COR-L47 (cell line): ENCODE measurements around the gene SLC22A14.

Experiments used
- DNase-seq: peaks from one replicate; lab custom pipeline; 2025; lab: John Stamatoyannopoulos, UW

Gene SLC22A14

DNA sequence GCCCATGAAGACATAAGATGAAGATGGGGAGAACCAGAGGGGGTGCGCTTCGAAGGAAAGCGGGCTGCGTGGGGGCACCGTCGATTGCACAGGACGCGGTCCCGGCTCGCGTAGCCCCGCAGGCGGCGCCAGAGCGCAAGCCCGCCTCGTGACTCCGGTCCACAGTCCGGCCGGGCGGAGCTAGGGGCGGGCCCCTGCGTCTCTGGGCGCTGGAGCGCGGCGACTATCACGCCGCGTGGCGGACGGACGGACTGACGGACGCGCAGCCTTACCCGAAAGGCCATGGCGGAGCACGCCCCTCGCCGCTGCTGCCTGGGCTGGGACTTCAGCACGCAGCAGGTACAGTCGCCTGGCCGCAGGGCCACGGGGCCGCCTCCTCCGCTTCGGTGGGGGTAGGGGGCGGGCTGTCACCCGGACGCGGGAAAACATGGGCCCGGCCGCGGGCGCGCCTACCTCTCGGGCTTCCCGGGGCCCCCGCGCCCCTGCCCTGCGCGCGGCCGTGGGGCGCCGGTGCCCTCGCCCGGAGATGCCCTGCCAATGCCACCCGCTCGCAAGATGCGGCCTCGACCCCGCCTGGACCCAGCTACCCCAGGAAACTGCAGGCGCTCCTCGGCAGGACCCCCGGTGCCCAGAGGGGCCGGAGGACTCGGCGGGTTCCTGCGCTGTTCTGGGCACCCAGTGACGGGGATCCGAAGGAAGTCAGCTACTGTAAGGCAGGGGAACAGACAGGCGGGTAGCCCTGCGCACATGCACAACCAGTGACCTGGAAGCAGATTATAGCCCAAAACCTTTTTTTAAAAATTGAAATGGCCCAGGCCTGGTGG lies 64.7 kb downstream of the SLC22A14 start, which contains the start of gene XYLB:
XYLB (plus strand) TSS at position 199 of the 824 bp plus-strand sequence; CDS start at position 283, 84 bp downstream.
- DNase-seq: peak; percentile 49

DNA sequence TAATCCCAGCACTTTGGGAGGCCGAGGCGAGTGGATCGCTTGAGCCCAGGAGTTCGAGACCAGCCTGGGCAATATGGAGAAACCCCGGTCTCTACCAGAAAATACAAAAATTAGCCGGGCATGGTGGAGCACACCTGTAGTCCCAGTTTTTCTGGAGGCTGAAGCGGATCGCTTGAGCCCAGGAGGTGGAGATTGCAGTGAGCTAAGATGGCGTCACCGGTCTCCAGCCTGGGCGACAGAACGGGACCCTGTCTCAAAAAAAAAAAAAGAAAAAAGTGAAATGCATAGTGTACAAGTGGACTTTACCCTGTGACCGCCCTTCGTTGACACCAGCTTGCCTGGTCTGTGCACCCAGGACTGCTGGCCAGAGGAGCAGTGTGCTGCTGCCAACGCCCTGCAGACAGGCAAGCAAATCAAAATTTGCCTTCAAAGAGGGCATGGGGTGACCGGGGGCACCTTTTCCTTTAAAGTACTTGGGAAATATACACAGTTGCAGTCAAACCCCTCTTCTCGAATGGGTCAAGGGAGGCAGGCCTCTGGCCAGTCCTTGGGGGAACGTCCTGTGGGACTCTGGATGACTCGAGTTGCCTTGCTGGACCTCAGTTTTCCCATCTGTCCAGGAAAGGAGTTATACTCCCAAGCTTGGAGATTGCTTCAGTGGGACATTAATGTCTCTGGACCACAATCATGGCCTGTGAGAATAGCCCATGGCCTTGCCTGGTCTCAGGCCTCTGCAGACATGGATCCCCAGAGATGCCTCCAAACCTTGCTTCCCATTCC lies 65.5 kb downstream of the SLC22A14 start:
- DNase-seq: no peak

DNA sequence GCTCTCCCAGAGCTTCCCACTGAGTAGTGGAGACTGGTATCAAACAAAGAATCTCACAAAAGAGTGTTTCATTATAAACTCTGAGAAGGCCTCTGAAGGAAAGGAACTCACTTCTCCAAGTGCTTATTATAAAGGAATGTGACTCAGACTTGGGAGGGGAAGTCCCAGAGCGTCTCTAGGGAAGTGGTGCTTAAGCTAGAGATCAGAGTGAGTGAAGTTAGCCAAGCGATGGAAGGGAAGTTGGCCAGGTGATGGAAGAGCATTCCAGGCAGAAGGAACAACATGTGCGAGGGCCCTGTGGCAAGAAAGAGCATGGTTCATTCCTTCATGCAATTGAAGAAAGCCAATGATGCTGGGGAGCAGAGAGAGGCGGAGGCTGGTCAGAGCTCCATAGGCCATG lies 66.8 kb downstream of the SLC22A14 start:
- no peak for DNase-seq

DNA sequence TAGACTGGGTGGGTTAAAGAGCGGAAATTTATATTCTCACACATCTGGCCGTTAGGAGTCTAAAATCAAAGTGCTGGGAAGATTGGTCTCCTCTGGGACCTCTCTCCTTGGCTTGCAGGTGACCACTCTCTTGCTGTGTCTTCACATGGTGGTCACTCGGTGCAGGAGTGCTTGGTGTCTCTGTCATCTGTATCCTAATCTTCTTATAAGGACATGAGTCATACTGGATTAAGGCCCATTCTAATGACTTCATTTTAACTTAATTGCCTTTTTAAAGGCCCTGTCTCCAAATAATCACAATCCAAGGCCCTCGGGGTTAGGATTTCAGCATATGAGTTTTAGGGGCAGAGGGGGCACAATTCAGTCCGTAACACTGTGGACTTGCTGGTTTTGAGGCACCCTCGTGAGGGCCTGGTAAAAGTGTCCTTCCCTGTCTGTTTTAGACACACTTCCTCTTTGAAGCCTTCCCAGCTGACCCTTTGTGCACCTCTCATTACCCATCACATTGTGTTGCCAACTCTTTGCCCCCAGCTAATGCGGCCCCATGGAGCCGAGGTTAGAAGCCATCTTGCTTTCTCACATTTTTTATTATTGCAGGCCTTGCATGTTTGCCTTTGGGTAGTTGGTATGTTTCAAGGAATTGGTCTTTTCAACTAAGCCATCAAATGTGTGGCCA lies 67.7 kb downstream of the SLC22A14 start:
- no peak for DNase-seq

DNA sequence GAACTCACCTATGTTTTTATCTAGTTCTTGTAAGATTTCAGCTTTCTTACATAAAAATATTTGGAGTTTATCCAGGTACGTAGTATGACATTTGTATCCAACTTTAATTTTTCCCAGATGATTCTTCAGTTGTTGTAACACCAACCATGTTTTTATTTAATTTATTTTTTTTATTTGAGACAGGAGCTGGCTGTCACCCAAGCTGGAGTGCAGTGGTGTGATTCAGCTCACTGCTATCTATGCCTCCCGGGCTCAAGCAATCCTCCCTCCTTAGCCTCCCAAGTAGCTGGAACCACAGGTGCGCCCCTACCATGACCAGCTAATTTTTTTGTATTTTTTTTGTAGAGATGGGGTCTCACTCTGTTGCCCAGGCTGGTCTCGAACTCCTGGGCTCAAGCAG lies 71.1 kb downstream of the SLC22A14 start:
- DNase-seq: no peak

DNA sequence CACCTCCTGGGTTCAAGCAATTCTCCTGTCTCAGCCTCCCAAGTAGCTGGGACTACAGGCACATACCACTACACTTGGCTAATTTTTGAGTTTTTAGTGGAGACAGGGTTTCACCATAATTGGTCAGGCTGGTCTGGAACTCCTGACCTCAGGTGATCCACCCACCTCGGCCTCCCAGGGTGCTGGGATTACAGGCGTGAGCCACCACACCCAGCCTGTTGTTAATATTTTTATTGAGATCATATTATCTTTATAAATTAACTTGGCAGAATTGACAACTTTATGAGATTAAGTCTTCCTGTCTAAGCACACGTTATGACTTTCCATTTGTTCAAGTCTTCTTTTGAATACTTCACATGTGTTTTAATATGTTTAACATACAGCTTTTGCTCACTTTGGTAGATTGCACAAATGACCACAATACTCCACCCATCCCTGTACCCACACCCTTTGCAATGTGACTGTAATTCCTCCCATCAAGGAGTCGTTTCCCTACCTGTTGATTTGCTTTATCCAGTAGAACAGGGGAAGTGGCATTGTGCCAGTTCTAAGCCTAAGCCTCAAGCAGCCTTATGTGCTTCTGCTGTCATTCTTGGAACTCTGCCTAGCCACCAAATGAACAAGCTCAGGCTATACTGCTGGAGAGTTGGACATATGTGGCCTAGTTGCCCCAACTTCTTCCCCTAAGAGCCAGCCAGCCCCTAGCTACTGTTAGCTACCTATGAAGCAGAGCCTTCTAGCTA lies 72.7 kb downstream of the SLC22A14 start:
- peak; percentile 2 for DNase-seq

DNA sequence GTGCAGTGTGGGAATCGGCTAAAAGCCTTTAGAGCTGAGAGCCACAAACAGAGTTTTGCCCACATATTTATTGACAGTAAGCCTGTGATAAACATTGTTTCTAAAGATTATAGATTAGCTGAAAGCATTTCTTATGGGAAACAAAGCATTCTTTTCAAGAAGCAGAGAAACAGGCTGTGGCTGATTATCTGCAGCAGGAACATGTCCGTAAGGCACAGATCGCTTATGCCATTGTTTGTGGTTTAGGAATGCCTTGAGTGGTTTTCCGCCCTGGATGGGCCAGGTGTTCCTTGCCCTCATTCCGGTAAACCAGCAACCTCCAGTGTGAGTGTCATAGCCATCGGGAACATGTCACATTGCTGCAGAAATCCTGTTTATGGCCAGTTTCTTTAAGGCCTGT lies 76.9 kb downstream of the SLC22A14 start:
- DNase-seq: no peak

DNA sequence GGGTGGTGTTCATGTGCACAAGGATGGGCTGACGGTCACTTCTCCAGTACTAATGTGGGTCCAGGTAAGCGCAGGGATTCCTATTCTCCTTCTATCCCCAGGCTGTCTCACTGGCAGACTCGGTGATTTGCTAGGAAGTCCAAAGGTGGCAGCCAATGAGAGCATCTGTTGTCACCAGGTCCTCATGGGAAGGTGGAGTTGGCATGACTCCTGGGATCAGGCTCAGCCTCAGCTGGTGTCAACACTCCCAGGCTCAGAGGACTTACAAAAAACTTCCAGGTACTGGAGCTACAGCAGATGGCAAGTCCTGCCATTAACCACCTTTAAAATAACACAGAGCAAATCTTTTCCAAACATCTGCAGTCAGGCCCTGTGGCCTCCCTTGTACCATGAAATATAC lies 78.3 kb downstream of the SLC22A14 start:
- DNase-seq: no peak

DNA sequence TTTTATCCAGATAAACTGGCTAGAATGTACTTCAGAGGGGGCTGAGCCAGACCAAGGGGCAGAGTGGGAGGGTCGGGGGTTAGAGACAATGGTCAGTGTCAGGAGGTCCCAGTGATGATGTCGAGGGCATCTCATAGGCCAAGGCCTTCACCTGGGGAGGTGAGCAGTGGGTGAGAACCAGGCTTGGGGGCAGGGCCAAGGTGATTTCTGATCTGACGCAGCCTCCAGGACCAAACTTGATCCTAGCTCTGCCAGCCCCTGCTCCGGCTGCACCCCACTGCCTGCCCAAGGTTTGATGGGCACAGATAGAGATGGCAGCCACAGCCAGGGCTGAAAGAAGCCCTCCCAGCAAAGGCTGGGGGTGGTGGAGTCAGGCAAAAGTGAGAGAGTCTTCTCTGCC lies 79.4 kb downstream of the SLC22A14 start:
- DNase-seq: no peak

DNA sequence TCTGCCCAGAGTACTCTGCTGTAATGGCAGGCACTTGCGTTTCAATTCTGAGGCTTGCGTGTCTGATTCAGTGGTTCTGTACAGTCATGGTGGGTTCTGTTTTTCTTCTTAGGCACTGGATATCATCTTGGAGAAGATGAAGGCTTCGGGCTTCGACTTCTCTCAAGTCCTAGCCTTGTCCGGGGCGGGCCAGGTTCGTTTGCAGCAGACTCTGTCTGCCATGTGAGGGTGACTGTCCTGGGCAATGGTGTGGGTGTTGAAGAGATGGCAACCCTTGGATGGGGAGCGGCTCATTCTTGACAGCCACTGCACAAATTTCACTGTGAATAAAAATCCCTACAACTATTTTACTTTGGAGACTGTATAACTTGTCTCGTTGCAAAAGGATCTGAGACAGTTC lies 80.7 kb downstream of the SLC22A14 start:
- DNase-seq: no peak

DNA sequence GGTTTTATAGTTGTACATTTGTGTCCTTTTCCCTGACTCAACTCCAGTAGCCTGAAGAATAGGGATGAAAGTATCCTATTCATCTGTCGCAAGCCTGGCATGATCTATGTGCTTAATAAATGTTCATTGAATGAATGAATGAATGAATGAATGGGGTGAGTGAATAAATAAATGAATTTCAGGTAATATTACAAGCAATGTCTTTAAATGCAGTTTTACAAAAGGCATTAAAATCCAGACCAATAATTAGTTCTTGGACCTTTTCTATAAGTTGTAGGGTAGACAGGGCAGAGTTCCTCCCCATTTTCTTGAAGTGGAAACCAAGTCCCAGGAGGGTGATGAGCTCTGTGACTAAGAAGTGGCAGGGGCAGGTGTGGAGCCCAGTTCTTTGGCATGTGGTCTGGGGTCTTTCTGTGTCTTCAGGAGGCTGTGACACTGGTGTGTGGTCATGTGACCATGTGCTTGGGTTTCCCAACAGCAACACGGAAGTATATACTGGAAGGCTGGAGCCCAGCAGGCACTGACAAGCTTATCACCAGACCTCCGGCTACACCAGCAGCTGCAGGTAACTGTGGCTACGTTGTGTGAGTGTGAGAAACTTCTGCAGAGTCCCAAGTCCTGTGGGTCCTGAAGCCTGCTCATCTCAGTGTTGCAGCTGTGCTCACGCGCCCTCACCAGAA lies 82.8 kb downstream of the SLC22A14 start:
- no peak for DNase-seq

DNA sequence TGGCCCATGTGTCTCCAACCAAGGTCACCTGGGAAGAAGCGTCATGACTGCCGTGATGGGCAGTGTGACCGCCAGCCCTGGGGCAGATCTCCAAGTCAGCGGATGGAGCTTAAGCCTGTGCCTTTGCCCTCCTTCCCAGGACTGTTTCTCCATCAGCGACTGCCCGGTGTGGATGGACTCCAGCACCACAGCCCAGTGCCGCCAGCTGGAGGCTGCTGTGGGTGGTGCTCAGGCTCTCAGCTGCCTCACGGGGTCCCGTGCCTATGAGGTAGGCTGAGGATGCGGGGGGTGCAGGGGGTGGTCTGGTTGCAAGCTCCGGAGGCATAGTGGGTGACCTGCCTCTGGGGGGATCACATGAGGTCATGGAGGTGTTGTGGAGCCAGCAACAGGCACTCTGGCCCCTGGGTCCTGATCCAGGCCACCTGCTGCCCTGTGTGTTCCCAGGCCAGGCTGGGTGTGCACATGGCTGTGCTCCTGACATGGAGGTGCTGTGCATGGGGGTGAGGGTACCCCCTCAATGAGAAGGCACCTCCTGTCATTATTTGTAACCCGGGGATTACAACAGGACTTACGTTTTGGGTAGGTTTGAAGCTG lies 83.5 kb downstream of the SLC22A14 start:
- no peak for DNase-seq

DNA sequence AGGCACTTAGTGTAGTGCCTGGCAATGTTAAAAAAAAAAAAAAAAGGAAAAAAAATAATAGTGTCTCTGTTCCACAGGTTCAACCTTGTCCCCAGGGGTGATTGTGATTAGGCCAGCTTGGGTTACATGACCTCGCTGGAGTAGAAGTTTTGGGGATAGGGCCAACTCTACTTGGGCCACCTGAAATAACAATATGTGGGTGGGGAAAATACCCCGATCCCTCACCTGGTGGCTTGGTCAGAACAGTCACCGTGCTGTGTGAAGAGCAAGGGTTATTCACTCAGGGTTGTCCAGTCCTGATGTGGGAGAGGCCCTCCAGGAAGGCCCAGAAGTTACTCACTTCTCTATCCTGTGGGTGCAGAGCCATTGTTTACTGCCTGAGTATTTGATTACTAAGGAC lies 84.0 kb downstream of the SLC22A14 start:
- no peak for DNase-seq

DNA sequence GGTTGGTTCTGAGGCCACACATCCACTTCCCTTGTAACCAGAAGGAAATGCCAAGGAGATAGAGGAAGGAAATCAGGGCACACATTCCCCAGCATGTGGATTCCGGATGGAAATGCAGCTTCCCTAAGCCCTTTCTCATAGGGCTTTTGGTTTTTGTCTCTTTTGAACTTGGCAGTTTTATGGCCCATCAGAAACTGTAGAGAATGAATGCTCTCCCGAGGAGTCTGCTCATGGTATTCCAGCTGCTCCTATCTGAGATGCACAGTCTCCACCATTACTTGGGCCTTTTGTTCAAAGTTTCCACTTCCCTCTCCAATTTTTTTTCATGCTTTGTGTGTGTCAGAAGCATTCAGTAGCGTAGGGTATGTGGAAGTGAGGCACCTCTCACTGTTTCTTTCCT lies 85.7 kb downstream of the SLC22A14 start:
- DNase-seq: no peak
